HG02759 (cell line): ENCODE data around the gene ISY1.
"Not testable (repeated sequence)": the region's sequence is repeated elsewhere in the genome, so short reads cannot be mapped to it uniquely, and the experiment has no call there.

Experiments
- ATAC-seq: cut with Tn5 transposase; IDR thresholded peaks from one replicate; pipeline ENCODE4 v1.9.1; 2021; ENCODE audit warnings: mild to moderate bottlenecking, moderate library complexity; ENCODE audit not compliant: unreplicated experiment

Gene ISY1

GRCh38 chr3:129095285-129095684 lies 65.6 kb downstream of the ISY1 start:
- ATAC-seq: no peak

GRCh38 chr3:129088312-129088711 lies 72.6 kb downstream of the ISY1 start:
- ATAC-seq: not testable (repeated sequence)

GRCh38 chr3:129087904-129088303 lies 73.0 kb downstream of the ISY1 start:
- ATAC-seq: peak; percentile 70

GRCh38 chr3:129087138-129087702 lies 73.6 kb downstream of the ISY1 start:
- ATAC-seq: no peak

DNA sequence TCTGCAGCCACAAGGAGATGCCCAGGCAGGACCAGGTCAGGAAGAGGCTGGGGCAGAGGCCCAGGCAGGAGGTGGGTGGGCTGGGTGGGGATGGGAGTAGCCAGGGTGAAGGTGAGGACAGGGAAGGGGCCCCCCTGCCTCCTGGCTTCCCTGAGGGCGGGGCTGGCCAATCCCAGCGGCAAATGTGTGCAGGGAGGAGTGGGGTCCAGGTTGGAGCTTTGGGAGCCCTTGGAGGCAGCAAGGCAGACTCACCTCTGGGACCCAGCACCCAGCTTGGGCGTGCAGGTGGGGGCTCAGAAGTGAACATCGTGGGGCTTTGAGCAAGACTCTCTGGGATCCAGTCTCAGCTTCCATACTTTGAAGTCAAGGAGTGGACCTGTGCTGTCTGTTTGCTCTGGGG lies 75.0 kb downstream of the ISY1 start:
- no peak for ATAC-seq

- ATAC-seq: no peak
Observed at GRCh38 chr3:129085165-129085715, 75.6 kb downstream of the ISY1 start.

GRCh38 chr3:129084501-129084900 lies 76.4 kb downstream of the ISY1 start:
- ATAC-seq: no peak

DNA sequence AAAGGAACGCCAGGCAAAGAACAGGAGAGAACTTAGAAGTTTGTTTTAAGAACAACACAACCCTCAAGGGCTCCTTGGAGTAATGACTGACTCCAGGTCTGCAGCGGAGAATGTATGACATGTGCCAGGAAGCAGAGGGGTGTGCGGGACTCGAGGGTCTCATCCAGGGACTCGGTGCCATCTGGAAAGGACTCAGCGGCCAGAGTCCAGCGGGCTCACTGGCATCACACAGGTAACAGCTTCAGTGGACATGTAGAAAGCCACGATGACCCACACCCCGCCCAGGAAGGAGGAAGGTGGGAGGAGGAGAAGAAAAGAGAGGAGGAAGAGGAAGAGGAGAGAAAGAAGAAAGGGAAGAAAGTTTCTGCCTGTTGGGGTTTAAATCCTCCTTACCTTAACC lies 78.8 kb downstream of the ISY1 start:
- ATAC-seq: no peak

GRCh38 chr3:129081503-129081902 lies 79.4 kb downstream of the ISY1 start:
- ATAC-seq: no peak

DNA sequence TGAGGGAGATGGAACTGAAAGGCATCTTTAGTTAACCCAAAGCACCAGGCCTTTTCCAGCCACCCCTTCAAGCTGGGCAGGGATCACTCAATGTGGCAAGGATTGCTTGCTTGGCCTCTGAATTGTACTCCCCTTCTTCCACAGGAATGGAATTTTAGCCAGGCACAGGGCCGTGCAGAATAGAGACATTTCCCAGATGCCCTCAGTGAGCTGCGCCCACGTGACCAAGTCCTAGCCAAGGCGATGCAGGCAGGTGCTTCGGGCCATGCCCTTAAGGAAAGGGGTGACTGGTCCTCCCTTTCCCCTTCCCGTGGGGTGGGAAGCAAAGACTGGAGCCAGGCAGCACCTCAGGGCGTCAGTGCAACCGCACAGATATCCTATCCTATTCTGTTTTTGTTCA lies 82.4 kb downstream of the ISY1 start:
- no peak for ATAC-seq
